ENCODE measurements around the gene LSAMP.

LSAMP gene

GRCh38 chr3:116433552-116433951, 11.7 kb downstream of the LSAMP start:
- no peak overlapping the region for H3K27ac ChIP-seq
- DNase-seq (ENCODE audit: low read depth, low spot score): no peak

- no peak overlapping the region for H3K27ac ChIP-seq
- DNase-seq (ENCODE audit: low read depth, low spot score): no peak
These were observed 12.5 kb downstream of the LSAMP start for GRCh38 chr3:116432795-116433194.

- no peak overlapping the region for H3K27ac ChIP-seq
- no peak for DNase-seq (ENCODE audit: low read depth, low spot score)
These were observed 15.6 kb downstream of the LSAMP start for GRCh38 chr3:116429479-116430269.

GRCh38 chr3:116426036-116426435, 19.3 kb downstream of the LSAMP start:
- no peak for DNase-seq (ENCODE audit: low read depth, low spot score)
- H3K27ac ChIP-seq: no peak overlapping the region

- DNase-seq (ENCODE audit: low read depth, low spot score): no peak
- H3K27ac ChIP-seq: no peak overlapping the region
These were observed 20.2 kb downstream of the LSAMP start for GRCh38 chr3:116425126-116425525.

GRCh38 chr3:116423945-116424344, 21.3 kb downstream of the LSAMP start:
- DNase-seq (ENCODE audit: low read depth, low spot score): no peak

GRCh38 chr3:116423374-116423773, 21.9 kb downstream of the LSAMP start:
- DNase-seq (ENCODE audit: low read depth, low spot score): no peak
- H3K27ac ChIP-seq: no peak overlapping the region

More at GRCh38 chr3:116423945-116424344, 21.3 kb downstream of the LSAMP start:
- H3K27ac ChIP-seq: no peak overlapping the region

- DNase-seq (ENCODE audit: low read depth, low spot score): no peak
- no peak overlapping the region for H3K27ac ChIP-seq
These were observed 28.1 kb downstream of the LSAMP start for GRCh38 chr3:116417151-116417550.

GRCh38 chr3:116413319-116413718, 32.0 kb downstream of the LSAMP start:
- no peak overlapping the region for H3K27ac ChIP-seq
- no peak for DNase-seq (ENCODE audit: low read depth, low spot score)

GRCh38 chr3:116408473-116408872, 36.8 kb downstream of the LSAMP start:
- no peak overlapping the region for H3K27ac ChIP-seq
- DNase-seq (ENCODE audit: low read depth, low spot score): no peak

GRCh38 chr3:116405231-116405630, 40.1 kb downstream of the LSAMP start:
- no peak for DNase-seq (ENCODE audit: low read depth, low spot score)

GRCh38 chr3:116399701-116400226, 45.5 kb downstream of the LSAMP start:
- H3K27ac ChIP-seq: no peak overlapping the region
- DNase-seq (ENCODE audit: low read depth, low spot score): no peak

More at GRCh38 chr3:116405231-116405630, 40.1 kb downstream of the LSAMP start:
- H3K27ac ChIP-seq: no peak overlapping the region

GRCh38 chr3:116394365-116394764, 50.9 kb downstream of the LSAMP start:
- H3K27ac ChIP-seq: no peak overlapping the region
- DNase-seq (ENCODE audit: low read depth, low spot score): no peak

GRCh38 chr3:116393199-116393598, 52.1 kb downstream of the LSAMP start:
- no peak overlapping the region for H3K27ac ChIP-seq
- no peak for DNase-seq (ENCODE audit: low read depth, low spot score)

- no peak for DNase-seq (ENCODE audit: low read depth, low spot score)
- H3K27ac ChIP-seq: no peak overlapping the region
These were observed 53.0 kb downstream of the LSAMP start for GRCh38 chr3:116392291-116392690.

GRCh38 chr3:116391296-116392201, 53.7 kb downstream of the LSAMP start:
- no peak overlapping the region for H3K27ac ChIP-seq
- DNase-seq (ENCODE audit: low read depth, low spot score): no peak

GRCh38 chr3:116390318-116390717, 55.0 kb downstream of the LSAMP start:
- no peak overlapping the region for H3K27ac ChIP-seq
- no peak for DNase-seq (ENCODE audit: low read depth, low spot score)

GRCh38 chr3:116388867-116389385, 56.4 kb downstream of the LSAMP start:
- H3K27ac ChIP-seq: no peak overlapping the region
- no peak for DNase-seq (ENCODE audit: low read depth, low spot score)

- DNase-seq (ENCODE audit: low read depth, low spot score): no peak
- no peak overlapping the region for H3K27ac ChIP-seq
These were observed 59.1 kb downstream of the LSAMP start for GRCh38 chr3:116386168-116386567.

GRCh38 chr3:116384717-116385116, 60.6 kb downstream of the LSAMP start:
- H3K27ac ChIP-seq: no peak overlapping the region
- DNase-seq (ENCODE audit: low read depth, low spot score): no peak

- no peak for DNase-seq (ENCODE audit: low read depth, low spot score)
- no peak overlapping the region for H3K27ac ChIP-seq
These were observed 67.2 kb downstream of the LSAMP start for GRCh38 chr3:116378077-116378476.
